Panc1 (cell line): Measurements from ENCODE around the gene RC3H1. TPM values are rescaled to one million over a fixed set of nuclear protein-coding genes. Genes with fewer than 3 reads are reported as not detected.

Source experiments
- ATAC-seq: fragments of 200-7000 bp; cut with Tn5 transposase; 2 replicates; pipeline ENCODE4 v1.9.1; 2020; ENCODE audit warnings: mild to moderate bottlenecking, moderate library complexity
- BruUV-seq: library from RNA; stranded (reverse); fragments of 400-500 nt; replicated peaks from 2 replicates; lab custom pipeline; 2021; lab: Mats Ljungman, UMichigan
- CTCF ChIA-PET: fragments of 300-600 bp; sonication (Branson Sonifier 250); formaldehyde crosslinking; loops from one replicate; lab custom pipeline; 2022; ENCODE audit warnings: antibody characterized with exemption; lab: Charles Lee
- POLR2A ChIA-PET: fragments of 300-600 bp; sonication (Branson Sonifier 250); formaldehyde crosslinking; loops from one replicate; lab custom pipeline; 2022; ENCODE audit warnings: antibody characterized with exemption; lab: Charles Lee
- DNase-seq: peaks from one replicate; pipeline ENCODE4 v3.0.0-alpha.2; 2010; ENCODE audit warnings: low read depth, low spot score
- H3K27ac ChIP-seq: 2 replicates; pipeline ENCODE4 v1.5.1; 2011; ENCODE audit warnings: mild to moderate bottlenecking, low read length, inconsistent platforms
- H3K27me3 ChIP-seq: fragments of 200-500 bp; sonication (Bioruptor generic); 2 replicates; pipeline ENCODE4 v1.6.0; 2014; ENCODE audit warnings: low read length, inconsistent platforms; ENCODE audit not compliant: control insufficient read depth, insufficient read depth
- H3K36me3 ChIP-seq: fragments of 200-500 bp; sonication (Bioruptor generic); 2 replicates; pipeline ENCODE4 v1.5.1; 2014; ENCODE audit warnings: inconsistent platforms, mild to moderate bottlenecking, low read length, moderate library complexity; ENCODE audit not compliant: control insufficient read depth, insufficient read depth
- H3K4me1 ChIP-seq: 2 replicates; pipeline ENCODE4 v1.5.1; 2011; ENCODE audit warnings: inconsistent platforms, mild to moderate bottlenecking, low read length, moderate library complexity; ENCODE audit not compliant: control insufficient read depth, insufficient read depth
- H3K4me3 ChIP-seq, 2 experiments: 2 replicates each; pipeline ENCODE4 v1.5.1; 2011 to 2012; ENCODE audit warnings: low read depth in 2 of 2, low read length in 2 of 2, mild to moderate bottlenecking in 2 of 2, inconsistent platforms in 1 of 2, moderate library complexity in 1 of 2
- H3K9me3 ChIP-seq: fragments of 200-500 bp; sonication (Bioruptor generic); 2 replicates; pipeline ENCODE4 v1.5.1; 2014; ENCODE audit warnings: low read depth, mild to moderate bottlenecking, inconsistent platforms, low read length, moderate library complexity; ENCODE audit not compliant: control insufficient read depth, insufficient read depth
- CTCF ChIP-seq: fragments of 450-650 bp; IDR thresholded peaks from 2 replicates; pipeline ENCODE4 v1.5.1; 2017; ENCODE audit warnings: mild to moderate bottlenecking
- POLR2AphosphoS5 ChIP-seq: IDR thresholded peaks from 2 replicates; pipeline ENCODE4 v1.6.1; 2012; ENCODE audit warnings: mild to moderate bottlenecking, low read depth, low read length, moderate library complexity
- REST ChIP-seq, 2 experiments: IDR thresholded peaks; 2 replicates each; pipeline ENCODE4 v1.6.1; 2011 to 2012; ENCODE audit warnings: low read depth in 2 of 2, control low read depth in 1 of 2, low read length in 1 of 2, mild to moderate bottlenecking in 1 of 2, moderate library complexity in 1 of 2; ENCODE audit not compliant: insufficient read depth in 1 of 2
- SIN3A ChIP-seq: IDR thresholded peaks from 2 replicates; pipeline ENCODE4 v1.6.1; 2012; ENCODE audit warnings: low read depth, mild to moderate bottlenecking, low read length, moderate library complexity, borderline replicate concordance; ENCODE audit not compliant: insufficient read depth
- TCF7L2 ChIP-seq: IDR thresholded peaks from 2 replicates; pipeline ENCODE4 v1.6.1; 2011; ENCODE audit warnings: mild to moderate bottlenecking, low read depth, low read length, inconsistent platforms
- in situ Hi-C: cut with HindIII; loops from 2 replicates; pipeline ENCODE4 v1.10.0; 2016; ENCODE audit warnings: low sequenced_read_pairs, low pct_unique_long_range_greater_than_20kb
- intact Hi-C: fragments of 100-400 bp; cut with micrococcal nuclease; formaldehyde crosslinking; loops from one replicate; pipeline ENCODE4 v1.10.0; 2022; ENCODE audit not compliant: unreplicated experiment
- total RNA-seq: library from RNA; stranded (reverse); gene quantifications from one replicate; pipeline ENCODE4 v1.2.1, GENCODE V29; 2021; ENCODE audit not compliant: unreplicated experiment

Gene RC3H1
- total RNA-seq, 1 experiment from 2014 or later: 21.4 TPM

- Histone ChIP-seq H3K27ac (peak overlapping the region; percentile 99), H3K9me3 (no peaks in the 10 kb centered on the region), H3K27me3 (no peaks in the 10 kb centered on the region), H3K4me3 (peak overlapping the region; percentile 83 to 92), H3K36me3 (peaks cover 12% of the 10 kb centered on the region), H3K4me1 (peaks cover 29% of the 10 kb centered on the region)
- no TSS peak for BruUV-seq
- intact Hi-C loops (no loop called here), in situ Hi-C loops (no loop called here)
- ChIA-PET POLR2A (no interaction called here), CTCF (no interaction called here)
- ATAC-seq (no peak), DNase-seq (no peak)
- TF ChIP-seq REST (IDR thresholded peaks at IDR 0.05; ENCODE audit: insufficient read depth in 1 of 2, low read depth in 2 of 2, low read length in 1 of 2): no peak
- TF ChIP-seq CTCF: no peak
- no peak for TF ChIP-seq SIN3A
- no peak for TF ChIP-seq POLR2AphosphoS5
- no peak for TF ChIP-seq TCF7L2
Observed at GRCh38 chr1:174022976-174023277, 770 bp upstream of the RC3H1 start.

- intact Hi-C loops (no loop called here), in situ Hi-C loops (no loop called here)
- ChIA-PET CTCF (interaction anchor here (0.6 kb wide), 1 partner anchor 132 kb away, joined by 4 read pairs; no protein-coding TSS in a partner anchor), POLR2A (no interaction called here)
- peak overlapping the region; percentile 99 for H3K27ac ChIP-seq
- DNase-seq: no peak
- no peaks in the 10 kb centered on the region for H3K27me3 ChIP-seq
- H3K4me1 ChIP-seq: peaks cover 33% of the 10 kb centered on the region
- peak; percentile 78 for ATAC-seq
- BruUV-seq: no TSS peak
- H3K36me3 ChIP-seq: peaks cover 12% of the 10 kb centered on the region
- H3K9me3 ChIP-seq: no peaks in the 10 kb centered on the region
- H3K4me3 ChIP-seq: peak overlapping the region; percentile 83 to 92
- TF ChIP-seq POLR2AphosphoS5: no peak
- TF ChIP-seq SIN3A: no peak
- no peak for TF ChIP-seq REST (IDR thresholded peaks at IDR 0.05; ENCODE audit: insufficient read depth in 1 of 2, low read depth in 2 of 2, low read length in 1 of 2)
- TF ChIP-seq CTCF: no peak
- no peak for TF ChIP-seq TCF7L2
Observed at GRCh38 chr1:174021591-174022079, 522 bp downstream of the RC3H1 start.
